GM20431 (cell line): ENCODE data around the gene CCDC124.
"Not testable (repeated sequence)": the region's sequence is repeated elsewhere in the genome, so short reads cannot be mapped to it uniquely, and the experiment has no call there.

Experiments
- in situ Hi-C: fragments of 300-500 bp; cut with MseI, MboI; formaldehyde crosslinking; loops from one replicate; pipeline ENCODE4 v1.15.0; 2020; ENCODE audit warnings: low sequenced_read_pairs; ENCODE audit not compliant: unreplicated experiment

The CCDC124 gene

GRCh38 chr19:17974551-17974950 lies 41.7 kb downstream of the CCDC124 start:
- in situ Hi-C loops, result no loop called here

- in situ Hi-C loops, result no loop called here
Observed at GRCh38 chr19:17975032-17975431, 42.2 kb downstream of the CCDC124 start.

DNA sequence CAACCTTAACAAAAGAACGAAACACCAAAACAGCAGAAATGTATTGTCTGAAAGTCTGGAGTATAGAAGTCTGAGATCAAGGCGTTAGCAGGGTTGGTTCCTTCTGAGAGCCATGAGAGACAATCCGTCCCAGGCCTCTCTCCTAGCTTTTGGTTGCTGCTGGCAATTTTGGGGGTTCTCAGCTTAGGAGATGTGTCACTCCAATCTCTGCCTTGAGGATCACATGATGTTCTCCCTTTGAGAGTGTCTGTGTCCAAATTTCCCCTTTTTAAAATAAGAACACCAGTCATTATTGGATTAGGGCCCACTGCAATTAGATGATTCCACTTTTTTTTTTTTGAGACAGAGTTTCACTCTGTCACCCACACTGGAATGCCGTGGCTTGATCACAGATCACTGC lies 44.2 kb downstream of the CCDC124 start:
- in situ Hi-C loops, result no loop called here

DNA sequence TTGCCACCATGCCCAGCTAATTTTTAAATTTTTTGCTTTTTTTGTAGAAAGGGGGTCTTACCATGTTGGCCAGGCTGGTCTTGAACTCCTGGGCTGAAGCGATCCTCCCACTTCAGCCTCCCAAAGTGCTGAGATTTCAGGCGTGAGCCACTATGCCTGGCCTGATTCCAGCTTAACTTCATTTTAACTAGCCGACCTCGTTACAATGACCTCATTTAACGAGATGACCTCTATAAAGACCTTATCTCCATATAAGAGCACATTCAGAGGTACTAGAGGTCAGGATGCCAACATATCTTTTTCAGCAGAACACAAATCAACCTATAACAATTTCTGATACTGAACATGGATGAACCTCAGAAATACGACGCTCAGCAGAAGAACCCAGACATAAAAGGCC lies 44.7 kb downstream of the CCDC124 start:
- in situ Hi-C loops, result no loop called here

DNA sequence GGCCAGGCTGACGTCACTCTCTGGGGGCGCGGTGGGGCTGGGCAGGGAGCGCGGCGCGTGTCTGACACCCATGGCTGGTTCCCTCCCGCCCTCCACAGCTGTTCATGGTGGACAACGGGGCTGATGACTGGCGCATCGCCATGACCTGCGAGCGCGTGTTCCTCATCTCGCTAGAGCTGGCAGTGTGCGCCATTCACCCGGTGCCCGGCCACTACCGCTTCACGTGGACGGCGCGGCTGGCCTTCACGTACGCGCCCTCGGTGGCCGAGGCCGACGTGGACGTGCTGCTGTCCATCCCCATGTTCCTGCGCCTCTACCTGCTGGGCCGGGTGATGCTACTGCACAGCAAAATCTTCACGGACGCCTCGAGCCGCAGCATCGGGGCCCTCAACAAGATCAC lies 48.8 kb downstream of the CCDC124 start:
- in situ Hi-C loops, result no loop called here

DNA sequence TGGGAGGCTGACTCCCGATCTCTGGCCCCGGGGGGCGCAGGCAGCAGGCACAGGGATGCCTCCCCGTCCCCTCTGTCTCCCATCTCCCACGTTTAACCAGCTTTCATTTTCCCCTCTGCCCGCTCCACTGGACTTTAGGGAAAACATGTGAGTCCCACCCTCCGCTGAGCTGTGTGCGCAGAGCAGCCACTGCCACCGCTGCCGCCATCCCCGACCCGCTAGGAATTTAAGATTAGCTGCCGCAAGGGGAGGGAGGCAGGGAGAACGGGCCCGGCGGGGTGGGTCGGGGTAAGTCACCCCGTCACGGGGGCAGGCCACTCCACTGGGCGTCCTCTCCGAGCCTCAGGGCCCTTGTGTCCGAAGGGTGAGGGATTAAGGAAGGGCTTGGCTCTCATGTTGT lies 49.6 kb downstream of the CCDC124 start:
- in situ Hi-C loops, result no loop called here

DNA sequence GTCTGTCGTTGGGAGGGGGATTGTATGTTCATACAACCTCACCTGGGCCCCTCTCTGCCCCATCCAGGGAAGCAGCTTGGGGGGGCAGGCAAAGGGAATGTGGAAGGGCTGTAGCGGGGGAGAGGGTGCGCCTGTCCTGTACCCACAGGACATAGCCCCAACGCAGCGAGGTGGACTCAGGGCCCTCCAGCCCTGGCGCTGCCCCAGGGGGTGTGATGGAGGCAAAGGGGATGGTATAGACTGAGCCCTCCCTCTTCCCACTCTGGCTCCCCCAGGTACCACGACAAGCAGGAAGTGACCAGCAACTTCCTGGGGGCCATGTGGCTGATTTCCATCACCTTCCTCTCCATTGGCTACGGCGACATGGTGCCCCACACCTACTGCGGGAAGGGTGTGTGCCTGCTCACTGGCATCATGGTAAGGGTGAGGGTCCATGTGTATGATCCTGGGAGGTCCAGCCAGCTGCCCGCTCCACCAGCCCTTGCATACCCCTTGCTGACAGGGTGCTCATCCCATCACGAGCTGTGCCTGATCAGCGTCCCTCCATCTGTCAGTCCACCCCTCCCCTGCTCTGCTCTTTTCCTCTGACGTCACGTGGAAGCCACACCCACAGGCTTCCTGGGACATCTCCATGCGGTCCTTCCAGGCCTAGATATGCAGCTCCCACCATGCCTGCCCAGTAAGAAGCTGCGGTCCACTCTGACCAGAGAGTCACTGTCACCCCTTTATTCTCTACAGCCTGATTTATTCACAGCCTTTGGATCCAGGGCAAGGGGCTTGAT lies 52.4 kb downstream of the CCDC124 start:
- in situ Hi-C loops, result no loop called here

- in situ Hi-C loops, result not testable (repeated sequence)
Observed at GRCh38 chr19:17986569-17986968, 53.8 kb downstream of the CCDC124 start.

DNA sequence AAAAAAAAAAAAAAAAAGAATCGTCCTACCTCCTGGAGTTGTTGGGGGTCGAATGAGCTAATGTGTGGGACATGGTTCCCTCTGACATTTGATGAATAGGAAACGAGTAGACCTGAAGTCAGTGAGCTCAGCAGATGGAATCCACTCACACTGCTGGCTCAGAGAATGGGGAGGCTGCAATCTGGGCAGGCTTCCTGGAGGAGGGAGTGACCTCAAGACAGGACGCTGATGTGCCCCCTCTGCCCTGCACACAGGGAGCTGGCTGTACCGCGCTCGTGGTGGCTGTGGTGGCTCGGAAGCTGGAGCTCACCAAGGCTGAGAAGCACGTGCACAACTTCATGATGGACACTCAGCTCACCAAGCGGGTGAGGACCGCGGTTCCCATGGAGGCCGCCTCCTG lies 55.3 kb downstream of the CCDC124 start:
- in situ Hi-C loops, result no loop called here

DNA sequence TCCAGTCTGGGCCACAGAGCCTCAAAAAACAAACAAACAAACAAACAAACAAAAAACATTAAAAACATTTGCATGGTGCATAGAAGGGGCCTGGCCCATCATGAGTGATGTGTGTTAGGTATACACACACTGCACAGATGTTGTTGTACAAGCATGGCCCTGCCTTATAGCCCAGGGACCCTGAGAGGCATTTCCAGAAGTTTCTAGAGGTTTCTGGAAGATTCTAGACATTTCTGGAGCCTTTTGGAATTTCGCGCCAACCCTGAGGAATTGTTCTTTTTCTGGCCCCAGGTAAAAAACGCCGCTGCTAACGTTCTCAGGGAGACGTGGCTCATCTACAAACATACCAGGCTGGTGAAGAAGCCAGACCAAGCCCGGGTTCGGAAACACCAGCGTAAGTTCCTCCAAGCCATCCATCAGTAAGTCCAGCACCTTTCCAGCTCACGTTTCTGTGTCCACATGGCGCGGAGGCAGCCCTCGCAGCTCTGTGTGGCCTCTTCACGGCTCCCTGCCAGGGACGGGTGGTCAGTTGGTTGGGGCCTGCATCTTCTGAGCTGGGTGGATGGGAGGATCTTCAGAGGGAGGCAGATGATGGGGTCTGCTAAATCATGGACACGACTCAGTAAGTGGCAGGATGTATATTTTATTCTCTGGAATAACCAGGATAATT lies 56.7 kb downstream of the CCDC124 start:
- in situ Hi-C loops, result loop anchor here (5.0 kb wide), 1 partner anchor 52 kb away; no protein-coding TSS in a partner anchor

- in situ Hi-C loops, result loop anchor here (5.0 kb wide), 1 partner anchor 56 kb away; no protein-coding TSS in a partner anchor
Observed at GRCh38 chr19:17993076-17993813, 60.4 kb downstream of the CCDC124 start.
